HCT116 (cell line): ENCODE measurements around the gene ABCG8. TPM values are rescaled to one million over a fixed set of nuclear protein-coding genes. Genes with fewer than 3 reads are reported as not detected.

Experiments used
- ATAC-seq: fragments of 200-7000 bp; cut with Tn5 transposase; 2 replicates; pipeline ENCODE4 v1.9.1; 2020; ENCODE audit warnings: mild to moderate bottlenecking, moderate library complexity
- BruUV-seq: library from RNA; stranded (reverse); fragments of 400-500 nt; replicated peaks from 2 replicates; lab custom pipeline; 2021; lab: Mats Ljungman, UMichigan
- CTCF ChIA-PET: fragments of 300-600 bp; sonication (Branson Sonifier 250); formaldehyde crosslinking; loops from one replicate; lab custom pipeline; 2021; ENCODE audit warnings: antibody characterized with exemption; lab: Charles Lee
- POLR2A ChIA-PET: fragments of 300-600, 350-600 bp; sonication (Branson Sonifier 250); formaldehyde crosslinking; loops from one replicate; lab custom pipeline; 2021; ENCODE audit warnings: antibody characterized with exemption; lab: Charles Lee
- RAD21 ChIA-PET, 2 experiments: fragments of 300-600 bp; sonication (Branson Sonifier 250); formaldehyde crosslinking; loops; one replicate each; lab custom pipeline; 2023; ENCODE audit warnings: low total read pairs in 2 of 2; ENCODE audit not compliant: uncharacterized antibody in 2 of 2, unreplicated experiment in 2 of 2, low non-redundant PET in 1 of 2; lab: Charles Lee
- DNase-seq: peaks from one replicate; pipeline ENCODE4 v3.0.0-alpha.2; 2010; ENCODE audit warnings: low read depth, low spot score
- H2AFZ ChIP-seq: fragments of 200-600 bp; shearing (Covaris generic), sonication (generic); 2 replicates; pipeline ENCODE4 v1.6.1; 2017; ENCODE audit warnings: low read depth, mixed run types, mixed read lengths, antibody characterized with exemption, low read length; ENCODE audit not compliant: poor library complexity, severe bottlenecking
- H3K27ac ChIP-seq: 2 replicates; pipeline ENCODE4 v1.5.1; 2012; ENCODE audit warnings: low read depth, low read length
- H3K27me3 ChIP-seq: fragments of 200-600 bp; sonication (generic); 2 replicates; pipeline ENCODE4 v1.6.1; 2016; ENCODE audit warnings: mixed run types, low read length, mixed read lengths; ENCODE audit not compliant: insufficient read depth
- H3K36me3 ChIP-seq, 2 experiments: fragments of 200-500 bp in 1 of 2; fragments of 200-600 bp in 1 of 2; sonication (Bioruptor generic) in 1 of 2; sonication (generic) in 1 of 2; 2 replicates each; pipeline versions ENCODE4 v1.5.1 to v1.6.1; 2014 to 2016; ENCODE audit warnings: low read length in 2 of 2, inconsistent platforms in 1 of 2, mixed read lengths in 1 of 2, mixed run types in 1 of 2; ENCODE audit not compliant: insufficient read depth in 2 of 2, control insufficient read depth in 1 of 2
- H3K4me1 ChIP-seq, 2 experiments: fragments of 200-600 bp in 1 of 2; sonication (generic) in 1 of 2; 2 replicates each; pipeline versions ENCODE4 v1.5.1 to v1.6.1; 2012 to 2017; ENCODE audit warnings: low read length in 2 of 2, inconsistent platforms in 1 of 2, mild to moderate bottlenecking in 1 of 2, mixed read lengths in 1 of 2, mixed run types in 1 of 2, moderate library complexity in 1 of 2; ENCODE audit not compliant: insufficient read depth in 2 of 2, control insufficient read depth in 1 of 2
- H3K4me2 ChIP-seq: fragments of 200-600 bp; sonication (generic); 2 replicates; pipeline ENCODE4 v1.6.1; 2017; ENCODE audit warnings: mixed run types, low read length, mixed read lengths
- H3K4me3 ChIP-seq, 2 experiments: fragments of 200-600 bp in 1 of 2; sonication (generic) in 1 of 2; replicated peaks in 1 of 2; 2 replicates each; pipeline ENCODE4 v1.5.1; 2011 to 2016; ENCODE audit warnings: low read length in 2 of 2, control low read depth in 1 of 2, low read depth in 1 of 2, mild to moderate bottlenecking in 1 of 2, mixed read lengths in 1 of 2, mixed run types in 1 of 2
- H3K79me2 ChIP-seq: fragments of 200-600 bp; sonication (generic); 2 replicates; pipeline ENCODE4 v1.6.1; 2017; ENCODE audit warnings: mild to moderate bottlenecking, mixed run types, low read length, moderate library complexity, mixed read lengths; ENCODE audit not compliant: insufficient read depth
- H3K9ac ChIP-seq: fragments of 200-600 bp; sonication (generic); 2 replicates; pipeline ENCODE4 v1.6.1; 2016; ENCODE audit warnings: low read length, mixed read lengths
- H3K9me2 ChIP-seq: fragments of 200-600 bp; sonication (generic), shearing (Covaris generic); 2 replicates; pipeline ENCODE4 v1.6.1; 2017; ENCODE audit warnings: mixed run types, mild to moderate bottlenecking, moderate library complexity; ENCODE audit not compliant: insufficient read depth
- H3K9me3 ChIP-seq, 2 experiments: fragments of 200-500 bp in 1 of 2; fragments of 200-600 bp in 1 of 2; sonication (Bioruptor generic) in 1 of 2; sonication (generic) in 1 of 2; 2 replicates each; pipeline ENCODE4 v1.6.1; 2014 to 2017; ENCODE audit warnings: low read length in 2 of 2, mixed read lengths in 2 of 2, inconsistent platforms in 1 of 2, low read depth in 1 of 2, mild to moderate bottlenecking in 1 of 2, mixed run types in 1 of 2, moderate library complexity in 1 of 2; ENCODE audit not compliant: control insufficient read depth in 1 of 2, insufficient read depth in 1 of 2
- H4K20me1 ChIP-seq: fragments of 200-600 bp; sonication (generic), shearing (Covaris generic); 2 replicates; pipeline ENCODE4 v1.6.1; 2017; ENCODE audit warnings: mixed run types, mild to moderate bottlenecking, moderate library complexity; ENCODE audit not compliant: insufficient read depth
- ATF3 ChIP-seq: IDR thresholded peaks from 2 replicates; pipeline ENCODE4 v1.6.1; 2012
- CEBPB ChIP-seq: IDR thresholded peaks from 2 replicates; pipeline ENCODE4 v1.6.1; 2012; ENCODE audit warnings: low read depth
- CTCF ChIP-seq, 3 experiments: fragments of 200-600 bp in 1 of 3; sonication (generic) in 1 of 3; IDR thresholded peaks in 2 of 3; conservative IDR thresholded peaks in 1 of 3; 2 replicates each; pipeline ENCODE4 v1.5.1; 2012 to 2017; ENCODE audit warnings: low read depth in 2 of 3, low read length in 2 of 3, antibody characterized with exemption in 1 of 3, borderline replicate concordance in 1 of 3, control low read depth in 1 of 3, mild to moderate bottlenecking in 1 of 3, mixed read lengths in 1 of 3, mixed run types in 1 of 3, moderate library complexity in 1 of 3; ENCODE audit not compliant: insufficient read depth in 1 of 3
- EGR1 ChIP-seq: IDR thresholded peaks from 2 replicates; pipeline ENCODE4 v1.6.1; 2012; ENCODE audit warnings: low read depth
- EZH2 ChIP-seq: fragments of 200-600 bp; sonication (generic); IDR thresholded peaks from 2 replicates; pipeline ENCODE4 v1.6.1; 2017; ENCODE audit warnings: antibody characterized with exemption, mixed run types
- FOSL1 ChIP-seq: IDR thresholded peaks from 2 replicates; pipeline ENCODE4 v1.6.1; 2012; ENCODE audit warnings: low read depth
- POLR2A ChIP-seq: IDR thresholded peaks from 2 replicates; pipeline ENCODE4 v1.7.0; 2011; ENCODE audit warnings: borderline replicate concordance; ENCODE audit not compliant: insufficient read depth, insufficient read length; ENCODE audit errors: extremely low read depth
- SP1 ChIP-seq: IDR thresholded peaks from 2 replicates; pipeline ENCODE4 v1.6.1; 2012; ENCODE audit warnings: low read depth
- ZFX ChIP-seq: fragments of 450-650 bp; IDR thresholded peaks from 2 replicates; pipeline ENCODE4 v1.6.1; 2017
- ZNF274 ChIP-seq: fragments of 200-500 bp; sonication (Bioruptor generic); IDR thresholded peaks from 2 replicates; pipeline ENCODE4 v1.6.1; 2014; ENCODE audit warnings: mild to moderate bottlenecking, low read depth, low read length, inconsistent platforms
- intact Hi-C: fragments of 100-400 bp; cut with micrococcal nuclease; formaldehyde crosslinking; loops from 2 replicates; pipeline ENCODE4 v1.10.0; 2022
- total RNA-seq: library from RNA; stranded (reverse); gene quantifications from one replicate; pipeline ENCODE4 v1.2.1, GENCODE V29; 2021; ENCODE audit not compliant: unreplicated experiment

ABCG8 gene
- total RNA-seq, 1 experiment from 2014 or later: 0.05 TPM

GRCh38 chr2:43887176-43887575, 48.4 kb downstream of the ABCG8 start (continued):
- TF ChIP-seq POLR2A: no peak
- no peak for TF ChIP-seq ZNF274
- TF ChIP-seq ZFX: no peak
- TF ChIP-seq EZH2: no peak

- no peak overlapping the region for H3K9ac ChIP-seq
- peaks cover 53 to 74% of the 10 kb centered on the region in 2 experiments for H3K36me3 ChIP-seq
- CTCF ChIA-PET: no interaction called here
Measured at GRCh38 chr2:43889416-43889815, 50.6 kb downstream of the ABCG8 start.

GRCh38 chr2:43890855-43891254, 52.1 kb downstream of the ABCG8 start:
- H3K27me3 ChIP-seq: no peaks in the 10 kb centered on the region
- no peak for ATAC-seq
- no peak overlapping the region for H3K9ac ChIP-seq
- CTCF ChIA-PET: no interaction called here
- H3K4me2 ChIP-seq: no peak overlapping the region
- H2AFZ ChIP-seq: no peak overlapping the region
- no TSS peak for BruUV-seq
- no peaks in the 10 kb centered on the region for H3K9me2 ChIP-seq
- no peaks in the 10 kb centered on the region for H3K4me1 ChIP-seq
- no peak overlapping the region for H3K4me3 ChIP-seq
- POLR2A ChIA-PET: no interaction called here
- no peak overlapping the region for H3K27ac ChIP-seq
- RAD21 ChIA-PET: no interaction called here
- no peak for TF ChIP-seq CTCF (IDR thresholded peaks at IDR 0.05 in 2 of 3, conservative IDR thresholded peaks at IDR 0.05 in 1 of 3; ENCODE audit: borderline replicate concordance in 1 of 3, insufficient read depth in 1 of 3, low read depth in 2 of 3, low read length in 2 of 3)
- no peak for TF ChIP-seq EZH2
- no peak for TF ChIP-seq CEBPB
- TF ChIP-seq ATF3: no peak
- TF ChIP-seq SP1: no peak
- no peak for TF ChIP-seq EGR1
- DNase-seq: no peak
- H3K36me3 ChIP-seq: peaks cover 64 to 79% of the 10 kb centered on the region in 2 experiments
- H4K20me1 ChIP-seq: peaks cover 13% of the 10 kb centered on the region; the same call in 1 of the 2 replicates
- intact Hi-C loops: no loop called here
- H3K9me3 ChIP-seq: no peaks in the 10 kb centered on the region
- H3K79me2 ChIP-seq: peaks cover 15% of the 10 kb centered on the region; the same call in 1 of the 2 replicates

More at GRCh38 chr2:43889416-43889815, 50.6 kb downstream of the ABCG8 start:
- no peak for TF ChIP-seq FOSL1
- Histone ChIP-seq H4K20me1 (0 out of 2 replicates have a peak, but pooled peaks cover 6% of the 10 kb centered on the region), H3K27me3 (no peaks in the 10 kb centered on the region), H3K9me3 (no peaks in the 10 kb centered on the region), H3K4me3 (no peak overlapping the region), H3K9me2 (no peaks in the 10 kb centered on the region), H3K27ac (no peak overlapping the region), H3K4me1 (no peaks in the 10 kb centered on the region), H2AFZ (no peak overlapping the region), H3K4me2 (no peak overlapping the region), H3K79me2 (peaks cover 15% of the 10 kb centered on the region; the same call in 1 of the 2 replicates)
- POLR2A ChIA-PET: no interaction called here
- DNase-seq: no peak
- RAD21 ChIA-PET: no interaction called here
- no peak for ATAC-seq
- intact Hi-C loops: no loop called here
- BruUV-seq: no TSS peak
